Measurements from ENCODE around the gene ESRRA.

The ESRRA gene

DNA sequence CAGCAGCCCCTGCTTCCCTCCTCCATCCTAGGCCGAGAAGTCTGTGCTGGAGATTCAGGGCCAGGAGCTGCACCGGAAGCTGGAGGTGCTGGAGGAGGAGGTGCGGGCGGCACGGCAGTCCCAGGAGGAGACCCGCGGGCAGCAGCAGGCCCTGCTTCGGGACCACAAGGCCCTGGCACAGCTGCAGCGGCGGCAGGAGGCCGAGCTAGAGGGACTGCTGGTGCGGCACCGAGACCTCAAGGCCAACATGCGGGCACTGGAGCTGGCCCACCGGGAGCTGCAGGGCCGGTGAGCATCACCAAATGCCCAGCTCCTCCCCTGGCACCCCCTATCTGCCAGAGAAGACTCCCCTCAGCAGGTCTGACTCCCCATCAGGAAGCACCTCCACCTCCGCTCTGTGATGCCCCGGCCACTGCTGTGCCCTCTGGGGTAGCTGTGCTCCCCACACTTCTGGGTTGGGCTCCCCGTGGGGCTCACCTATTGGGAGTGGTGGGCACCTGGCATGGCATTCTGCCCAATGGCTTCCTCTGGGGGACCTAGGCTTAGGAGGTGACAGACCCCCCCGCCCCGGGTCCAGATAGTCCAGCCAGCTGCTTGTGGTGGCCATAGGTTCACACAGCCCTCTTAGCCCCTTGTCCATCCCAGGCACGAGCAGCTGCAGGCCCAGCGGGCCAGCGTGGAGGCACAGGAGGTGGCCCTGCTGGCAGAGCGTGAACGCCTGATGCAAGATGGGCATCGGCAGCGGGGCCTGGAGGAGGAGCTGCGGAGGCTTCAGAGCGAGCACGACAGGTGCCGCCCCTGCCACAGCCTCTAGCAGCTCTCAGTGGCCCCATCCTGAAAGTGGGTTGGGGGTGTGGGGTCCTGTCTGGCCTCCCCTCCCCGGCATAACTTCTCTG lies 47.0 kb downstream of the ESRRA start:
- ChIA-PET CTCF (interaction anchor here (0.7 to 10.8 kb wide), 13 partner anchors 7 to 339 kb away, joined by 3 to 154 read pairs (median 4); partner anchors contain the start of genes CCDC88B, PPP1R14B, PRDX5 and TRMT112), POLR2A (no interaction called here)
- Histone ChIP-seq H3K9me3 (ENCODE audit: control extremely low read depth in 1 of 5, control insufficient read depth in 4 of 5, insufficient read depth in 2 of 5, low read depth in 1 of 5, low read length in 4 of 5) (no peaks in the 10 kb centered on the region), H3K4me3 (ENCODE audit: control insufficient read depth in 1 of 7, extremely low read depth in 1 of 7, insufficient read depth in 4 of 7, low read depth in 2 of 7, low read length in 6 of 7) (no peak overlapping the region), H3K27me3 (replicated peaks in 2 of 5; ENCODE audit: control insufficient read depth in 4 of 5, insufficient read depth in 5 of 5, low read length in 4 of 5) (no peaks in the 10 kb centered on the region), H3K36me3 (ENCODE audit: control insufficient read depth in 4 of 4, insufficient read depth in 4 of 4, low read length in 3 of 4) (no peaks in the 10 kb centered on the region), H3K27ac (ENCODE audit: insufficient read depth in 1 of 2, low read depth in 1 of 2, low read length in 2 of 2, poor library complexity in 1 of 2, severe bottlenecking in 2 of 2) (no peak overlapping the region), H3K4me1 (ENCODE audit: control extremely low read depth in 1 of 4, control insufficient read depth in 4 of 4, insufficient read depth in 4 of 4, low read length in 3 of 4) (peaks cover 0 to 33% (median 10%) of the 10 kb centered on the region in 4 experiments)
- WGBS (ENCODE audit: insufficient coverage) = 94% methylated on average over 30 of the region's 33 CpGs
- DNase-seq = no peak

- Histone ChIP-seq H3K4me1 (ENCODE audit: control extremely low read depth in 1 of 4, control insufficient read depth in 4 of 4, insufficient read depth in 4 of 4, low read length in 3 of 4) (peaks cover 0 to 38% (median 18%) of the 10 kb centered on the region in 4 experiments), H3K27me3 (replicated peaks in 2 of 5; ENCODE audit: control insufficient read depth in 4 of 5, insufficient read depth in 5 of 5, low read length in 4 of 5) (no peaks in the 10 kb centered on the region), H3K9me3 (ENCODE audit: control extremely low read depth in 1 of 5, control insufficient read depth in 4 of 5, insufficient read depth in 2 of 5, low read depth in 1 of 5, low read length in 4 of 5) (no peaks in the 10 kb centered on the region), H3K4me3 (ENCODE audit: control insufficient read depth in 1 of 7, extremely low read depth in 1 of 7, insufficient read depth in 4 of 7, low read depth in 2 of 7, low read length in 6 of 7) (no peak overlapping the region), H3K36me3 (ENCODE audit: control insufficient read depth in 4 of 4, insufficient read depth in 4 of 4, low read length in 3 of 4) (no peaks in the 10 kb centered on the region), H3K27ac (ENCODE audit: insufficient read depth in 1 of 2, low read depth in 1 of 2, low read length in 2 of 2, poor library complexity in 1 of 2, severe bottlenecking in 2 of 2) (no peak overlapping the region)
- ChIA-PET POLR2A (no interaction called here), CTCF (interaction anchor here (0.7 to 10.8 kb wide), 13 partner anchors 8 to 338 kb away, joined by 3 to 154 read pairs (median 4); partner anchors contain the start of genes CCDC88B, PPP1R14B, PRDX5 and TRMT112)
- 96% methylated on average over 33 of the region's 34 CpGs for WGBS (ENCODE audit: insufficient coverage)
- DNase-seq = no peak
Observed at GRCh38 chr11:64352995-64353714, 47.8 kb downstream of the ESRRA start.

GRCh38 chr11:64353715-64354506 lies 48.6 kb downstream of the ESRRA start:
- CTCF ChIA-PET = interaction anchor here (1.0 to 10.8 kb wide), 11 partner anchors 9 to 409 kb away, joined by 3 to 154 read pairs (median 5); partner anchors contain the start of genes CCDC88B, PRDX5 and TRMT112

GRCh38 chr11:64355078-64355940 lies 50.0 kb downstream of the ESRRA start:
- Histone ChIP-seq H3K27ac (ENCODE audit: insufficient read depth in 1 of 2, low read depth in 1 of 2, low read length in 2 of 2, poor library complexity in 1 of 2, severe bottlenecking in 2 of 2) (peak overlapping the region in 1 of 2 experiments; percentile 32), H3K36me3 (ENCODE audit: control insufficient read depth in 4 of 4, insufficient read depth in 4 of 4, low read length in 3 of 4) (no peaks in the 10 kb centered on the region)
- CTCF ChIA-PET = interaction anchor here (0.6 to 10.8 kb wide), 32 partner anchors 8 to 469 kb away, joined by 3 to 154 read pairs (median 4); partner anchors contain the start of genes CCDC88B, ESRRA, FERMT3 and PRDX5

More at GRCh38 chr11:64353715-64354506, 48.6 kb downstream of the ESRRA start:
- H3K36me3 ChIP-seq (ENCODE audit: control insufficient read depth in 4 of 4, insufficient read depth in 4 of 4, low read length in 3 of 4) = no peaks in the 10 kb centered on the region
- peaks cover 0 to 43% (median 26%) of the 10 kb centered on the region in 4 experiments for H3K4me1 ChIP-seq (ENCODE audit: control extremely low read depth in 1 of 4, control insufficient read depth in 4 of 4, insufficient read depth in 4 of 4, low read length in 3 of 4)
- 91% methylated on average over 13 of the region's 20 CpGs for WGBS (ENCODE audit: insufficient coverage)
- H3K9me3 ChIP-seq (ENCODE audit: control extremely low read depth in 1 of 5, control insufficient read depth in 4 of 5, insufficient read depth in 2 of 5, low read depth in 1 of 5, low read length in 4 of 5) = no peaks in the 10 kb centered on the region
- H3K27ac ChIP-seq (ENCODE audit: insufficient read depth in 1 of 2, low read depth in 1 of 2, low read length in 2 of 2, poor library complexity in 1 of 2, severe bottlenecking in 2 of 2) = no peak overlapping the region
- no peak overlapping the region for H3K4me3 ChIP-seq (ENCODE audit: control insufficient read depth in 1 of 7, extremely low read depth in 1 of 7, insufficient read depth in 4 of 7, low read depth in 2 of 7, low read length in 6 of 7)
- POLR2A ChIA-PET = interaction anchor here (1.6 kb wide), 1 partner anchor 36 kb away, joined by 11 read pairs; the partner anchor contains the start of genes PRDX5 and TRMT112
- no peak for DNase-seq
- no peaks in the 10 kb centered on the region for H3K27me3 ChIP-seq (replicated peaks in 2 of 5; ENCODE audit: control insufficient read depth in 4 of 5, insufficient read depth in 5 of 5, low read length in 4 of 5)

DNA sequence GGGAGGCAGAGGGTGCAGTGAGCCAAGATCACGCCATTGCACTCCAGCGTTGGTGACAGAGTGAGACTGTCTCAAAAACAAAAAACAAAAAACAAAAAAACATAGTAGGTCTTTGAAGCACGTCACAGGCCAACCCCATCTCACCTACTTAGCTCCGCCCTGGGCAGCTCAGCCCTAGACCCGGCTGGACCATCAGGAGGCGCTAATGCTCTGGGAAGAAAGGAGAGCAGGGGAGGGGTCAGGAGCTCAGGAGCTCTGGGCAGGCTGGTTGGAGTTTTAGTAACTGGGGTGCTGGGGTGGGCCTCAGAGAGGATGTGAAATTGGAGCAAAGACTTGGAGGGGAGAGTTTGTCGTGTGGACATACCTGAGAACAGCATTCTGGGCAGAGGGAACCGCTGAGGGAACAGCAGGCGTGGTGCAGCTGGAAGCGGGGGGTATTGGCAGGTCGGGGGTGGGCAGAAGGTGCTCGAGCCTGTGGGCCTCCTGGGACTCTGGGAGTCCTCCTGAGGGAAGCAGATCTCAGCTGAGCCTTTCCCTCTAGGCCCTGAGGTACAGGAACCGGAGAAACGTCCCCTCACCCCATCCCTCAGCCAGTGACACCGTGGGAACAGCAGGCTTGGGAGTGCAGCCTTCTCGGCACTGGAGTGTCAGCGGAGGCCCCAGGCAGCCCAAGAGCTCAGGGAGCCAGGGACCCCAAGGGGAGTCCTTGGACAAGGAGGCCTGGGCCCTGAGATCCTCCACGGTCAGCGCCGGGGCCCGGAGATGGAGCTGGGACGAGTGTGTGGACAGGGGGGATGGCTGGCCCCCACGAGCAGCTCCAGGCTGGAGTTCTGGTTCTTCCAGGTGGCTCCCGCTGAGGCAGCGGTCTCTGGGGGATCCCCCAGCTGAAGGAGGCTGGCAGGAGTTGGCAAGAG lies 51.4 kb downstream of the ESRRA start:
- peak; percentile 53 to 57 (median 55) for DNase-seq
- H3K27ac ChIP-seq (ENCODE audit: insufficient read depth in 1 of 2, low read depth in 1 of 2, low read length in 2 of 2, poor library complexity in 1 of 2, severe bottlenecking in 2 of 2) = no peak overlapping the region
- H3K4me3 ChIP-seq (ENCODE audit: control insufficient read depth in 1 of 7, extremely low read depth in 1 of 7, insufficient read depth in 4 of 7, low read depth in 2 of 7, low read length in 6 of 7) = no peak overlapping the region
- ChIA-PET POLR2A (no interaction called here), CTCF (interaction anchor here (0.6 to 10.8 kb wide), 21 partner anchors 8 to 385 kb away, joined by 3 to 154 read pairs (median 4); partner anchors contain the start of genes CCDC88B, ESRRA, FERMT3 and PRDX5)
- H3K4me1 ChIP-seq (ENCODE audit: control extremely low read depth in 1 of 4, control insufficient read depth in 4 of 4, insufficient read depth in 4 of 4, low read length in 3 of 4) = peaks cover 2 to 70% (median 51%) of the 10 kb centered on the region in 4 experiments
- H3K9me3 ChIP-seq (ENCODE audit: control extremely low read depth in 1 of 5, control insufficient read depth in 4 of 5, insufficient read depth in 2 of 5, low read depth in 1 of 5, low read length in 4 of 5) = no peaks in the 10 kb centered on the region
- 94% methylated on average over 20 of the region's 25 CpGs for WGBS (ENCODE audit: insufficient coverage)
- peaks cover 0 to 8% (median 5%) of the 10 kb centered on the region in 4 experiments for H3K36me3 ChIP-seq (ENCODE audit: control insufficient read depth in 4 of 4, insufficient read depth in 4 of 4, low read length in 3 of 4)
- no peaks in the 10 kb centered on the region for H3K27me3 ChIP-seq (replicated peaks in 2 of 5; ENCODE audit: control insufficient read depth in 4 of 5, insufficient read depth in 5 of 5, low read length in 4 of 5)

More at GRCh38 chr11:64355078-64355940, 50.0 kb downstream of the ESRRA start:
- POLR2A ChIA-PET = interaction anchor here (0.9 to 1.6 kb wide), 4 partner anchors 13 to 46 kb away, joined by 3 to 11 read pairs (median 4); partner anchors contain the start of genes PRDX5 and TRMT112
- 15% methylated on average over 15 of the region's 23 CpGs for WGBS (ENCODE audit: insufficient coverage)
- peak overlapping the region in 4 of 7 experiments; percentile 0 to 61 (median 25) for H3K4me3 ChIP-seq (ENCODE audit: control insufficient read depth in 1 of 7, extremely low read depth in 1 of 7, insufficient read depth in 4 of 7, low read depth in 2 of 7, low read length in 6 of 7)
- DNase-seq = peak; percentile 89 to 90 (median 89)
- H3K27me3 ChIP-seq (replicated peaks in 2 of 5; ENCODE audit: control insufficient read depth in 4 of 5, insufficient read depth in 5 of 5, low read length in 4 of 5) = no peaks in the 10 kb centered on the region
- peaks cover 2 to 55% (median 39%) of the 10 kb centered on the region in 4 experiments for H3K4me1 ChIP-seq (ENCODE audit: control extremely low read depth in 1 of 4, control insufficient read depth in 4 of 4, insufficient read depth in 4 of 4, low read length in 3 of 4)
- H3K9me3 ChIP-seq (ENCODE audit: control extremely low read depth in 1 of 5, control insufficient read depth in 4 of 5, insufficient read depth in 2 of 5, low read depth in 1 of 5, low read length in 4 of 5) = no peaks in the 10 kb centered on the region
